Cardiac fibroblast (primary cell): ENCODE measurements around the gene DESI2.
A peak's percentile ranks its signal among the peaks of the same experiment; 100 is the strongest.
"Not testable (repeated sequence)": the region's sequence is repeated elsewhere in the genome, so short reads cannot be mapped to it uniquely, and the experiment has no call there.

Experiments
- DNase-seq, 2 donors: peaks; one replicate each; pipeline versions ENCODE4 v3.0.0 to v3.0.0-alpha.2; 2010; ENCODE audit warnings: low read depth in 2 of 2
- H3K4me3 ChIP-seq, 2 donors: replicated peaks in 1 of 2; 1 replicate in 1 of 2; 2 replicates in 1 of 2; pipeline ENCODE4 v1.5.1; 2011; ENCODE audit warnings: low read depth in 2 of 2, low read length in 2 of 2, mild to moderate bottlenecking in 2 of 2, moderate library complexity in 1 of 2
- CTCF ChIP-seq: IDR thresholded peaks from one replicate; pipeline ENCODE4 v1.5.1; 2011; ENCODE audit warnings: low read depth, mild to moderate bottlenecking, low read length, inconsistent platforms

DESI2 gene

GRCh38 chr1:244662599-244662998, 9.7 kb downstream of the DESI2 start:
- no peak for DNase-seq
- H3K4me3 ChIP-seq, result no peak overlapping the region
- TF ChIP-seq CTCF, result no peak

- no peak overlapping the region for H3K4me3 ChIP-seq
- no peak for TF ChIP-seq CTCF
- DNase-seq, result no peak
These were observed 11.4 kb downstream of the DESI2 start for GRCh38 chr1:244664353-244664752.

GRCh38 chr1:244665771-244666217, 12.9 kb downstream of the DESI2 start:
- peak in 1 of 2 donors; percentile 27 for DNase-seq
- TF ChIP-seq CTCF, result no peak

GRCh38 chr1:244666672-244667418, 13.9 kb downstream of the DESI2 start:
- DNase-seq, H3K4me3 ChIP-seq: not testable (repeated sequence)

More at GRCh38 chr1:244665771-244666217, 12.9 kb downstream of the DESI2 start:
- no peak overlapping the region for H3K4me3 ChIP-seq

- DNase-seq, result no peak
- no peak for TF ChIP-seq CTCF
- H3K4me3 ChIP-seq, result no peak overlapping the region
These were observed 14.9 kb downstream of the DESI2 start for GRCh38 chr1:244667797-244668196.

GRCh38 chr1:244672946-244673682, 20.2 kb downstream of the DESI2 start:
- peak; percentile 56 to 65 for DNase-seq
- TF ChIP-seq CTCF, result no peak
- H3K4me3 ChIP-seq, result no peak overlapping the region

- H3K4me3 ChIP-seq, result no peak overlapping the region
- DNase-seq, result peak in 1 of 2 donors; percentile 72
These were observed 21.5 kb downstream of the DESI2 start for GRCh38 chr1:244674446-244674845.

More at GRCh38 chr1:244674446-244674845, 21.5 kb downstream of the DESI2 start:
- no peak for TF ChIP-seq CTCF
